ENCODE data around the gene COL13A1. TPM values are rescaled to one million over a fixed set of nuclear protein-coding genes. Genes with fewer than 3 reads are reported as not detected.

Gene COL13A1
- total RNA-seq, 4 donors from 2014 or later: 1.2 to 4.2 (median 2.6) TPM

DNA sequence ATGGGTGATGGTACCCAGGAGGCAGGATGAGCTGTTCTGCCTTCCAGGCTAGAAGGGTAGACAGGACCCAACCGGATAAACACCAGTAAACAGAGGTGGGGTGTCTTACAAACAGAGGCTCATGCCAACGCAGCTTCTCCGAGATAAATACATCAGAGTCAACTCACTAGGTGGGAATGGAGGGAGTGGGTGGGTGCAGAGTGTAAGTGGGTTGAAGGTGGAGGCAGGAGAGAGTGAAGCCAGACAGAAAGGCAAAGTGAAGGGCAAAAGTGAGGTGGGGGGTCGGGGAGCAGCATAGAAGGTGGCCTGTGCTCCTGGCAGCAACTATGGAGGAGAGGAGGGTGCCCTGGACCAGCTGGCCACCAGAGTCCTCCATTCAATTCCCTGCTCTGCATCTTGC, 40.4 kb upstream of the COL13A1 start:
- no peak for TF ChIP-seq POLR2AphosphoS5 (IDR thresholded peaks at IDR 0.05)
- no peak for TF ChIP-seq POLR2A (IDR thresholded peaks at IDR 0.05; ENCODE audit: low read depth)
- no peak for TF ChIP-seq EP300 (IDR thresholded peaks at IDR 0.05)
- TF ChIP-seq, protein P1, sequence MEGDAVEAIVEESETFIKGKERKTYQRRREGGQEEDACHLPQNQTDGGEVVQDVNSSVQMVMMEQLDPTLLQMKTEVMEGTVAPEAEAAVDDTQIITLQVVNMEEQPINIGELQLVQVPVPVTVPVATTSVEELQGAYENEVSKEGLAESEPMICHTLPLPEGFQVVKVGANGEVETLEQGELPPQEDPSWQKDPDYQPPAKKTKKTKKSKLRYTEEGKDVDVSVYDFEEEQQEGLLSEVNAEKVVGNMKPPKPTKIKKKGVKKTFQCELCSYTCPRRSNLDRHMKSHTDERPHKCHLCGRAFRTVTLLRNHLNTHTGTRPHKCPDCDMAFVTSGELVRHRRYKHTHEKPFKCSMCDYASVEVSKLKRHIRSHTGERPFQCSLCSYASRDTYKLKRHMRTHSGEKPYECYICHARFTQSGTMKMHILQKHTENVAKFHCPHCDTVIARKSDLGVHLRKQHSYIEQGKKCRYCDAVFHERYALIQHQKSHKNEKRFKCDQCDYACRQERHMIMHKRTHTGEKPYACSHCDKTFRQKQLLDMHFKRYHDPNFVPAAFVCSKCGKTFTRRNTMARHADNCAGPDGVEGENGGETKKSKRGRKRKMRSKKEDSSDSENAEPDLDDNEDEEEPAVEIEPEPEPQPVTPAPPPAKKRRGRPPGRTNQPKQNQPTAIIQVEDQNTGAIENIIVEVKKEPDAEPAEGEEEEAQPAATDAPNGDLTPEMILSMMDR (IDR thresholded peaks at IDR 0.05): no peak
- DNase-seq (ENCODE audit: extremely low spot score): no peak
- Histone ChIP-seq H3K4me1 (peaks cover 0 to 15% (median 2%) of the 10 kb centered on the region in 4 donors), H3K27ac (replicated peaks in 1 of 4) (no peak overlapping the region), H3K9me3 (no peaks in the 10 kb centered on the region), H3K27me3 (peaks cover 0 to 11% (median 0%) of the 10 kb centered on the region in 4 donors), H3K4me3 (no peak overlapping the region), H3K36me3 (no peaks in the 10 kb centered on the region)
- 83% methylated on average over 4 of the region's 4 CpGs for WGBS
- intact Hi-C loops (cut with DNase I): no loop called here

GRCh38 chr10:69766161-69766910, 35.4 kb upstream of the COL13A1 start:
- no peak for DNase-seq (ENCODE audit: extremely low spot score)
- intact Hi-C loops (cut with DNase I): no loop called here

DNA sequence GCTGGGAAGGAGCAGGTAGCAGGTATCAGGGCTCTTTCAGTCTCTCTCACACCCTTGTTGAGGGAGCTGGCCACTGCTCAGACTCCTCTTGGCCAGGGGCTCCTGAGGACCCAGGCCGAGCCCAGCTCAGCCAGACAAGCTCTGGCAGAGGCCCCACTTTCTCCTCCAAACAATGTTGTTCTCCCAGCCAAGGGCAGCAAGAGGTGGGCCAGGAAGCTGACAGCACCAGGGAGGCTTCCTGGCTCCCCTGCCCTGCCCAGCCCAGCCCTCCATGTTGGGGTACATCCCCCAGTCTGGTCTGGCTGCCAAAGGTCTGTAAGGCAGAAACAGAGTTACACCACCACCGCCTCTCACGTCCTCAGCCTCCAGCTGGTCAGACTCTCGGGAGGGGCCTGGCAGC, 33.9 kb upstream of the COL13A1 start:
- intact Hi-C loops (cut with DNase I): no loop called here
- Histone ChIP-seq H3K36me3 (no peaks in the 10 kb centered on the region), H3K4me1 (peaks cover 0 to 36% (median 17%) of the 10 kb centered on the region in 4 donors), H3K4me3 (no peak overlapping the region), H3K27me3 (peaks cover 0 to 9% (median 0%) of the 10 kb centered on the region in 4 donors), H3K27ac (replicated peaks in 1 of 4) (no peak overlapping the region), H3K9me3 (no peaks in the 10 kb centered on the region)
- no peak for DNase-seq (ENCODE audit: extremely low spot score)
- WGBS: 65% methylated on average over 4 of the region's 4 CpGs
- TF ChIP-seq EP300 (IDR thresholded peaks at IDR 0.05): no peak
- TF ChIP-seq POLR2AphosphoS5 (IDR thresholded peaks at IDR 0.05): no peak
- TF ChIP-seq POLR2A (IDR thresholded peaks at IDR 0.05; ENCODE audit: low read depth): no peak
- TF ChIP-seq, protein P1 (IDR thresholded peaks at IDR 0.05): no peak

More at GRCh38 chr10:69766161-69766910, 35.4 kb upstream of the COL13A1 start:
- 44% methylated on average over 7 of the region's 10 CpGs for WGBS
- Histone ChIP-seq H3K27me3 (peaks cover 0 to 14% (median 0%) of the 10 kb centered on the region in 4 donors), H3K9me3 (no peaks in the 10 kb centered on the region), H3K27ac (replicated peaks in 1 of 4) (no peak overlapping the region), H3K36me3 (no peaks in the 10 kb centered on the region), H3K4me1 (peaks cover 0 to 36% (median 17%) of the 10 kb centered on the region in 4 donors), H3K4me3 (no peak overlapping the region)
- TF ChIP-seq POLR2AphosphoS5 (IDR thresholded peaks at IDR 0.05): no peak
- no peak for TF ChIP-seq EP300 (IDR thresholded peaks at IDR 0.05)

DNA sequence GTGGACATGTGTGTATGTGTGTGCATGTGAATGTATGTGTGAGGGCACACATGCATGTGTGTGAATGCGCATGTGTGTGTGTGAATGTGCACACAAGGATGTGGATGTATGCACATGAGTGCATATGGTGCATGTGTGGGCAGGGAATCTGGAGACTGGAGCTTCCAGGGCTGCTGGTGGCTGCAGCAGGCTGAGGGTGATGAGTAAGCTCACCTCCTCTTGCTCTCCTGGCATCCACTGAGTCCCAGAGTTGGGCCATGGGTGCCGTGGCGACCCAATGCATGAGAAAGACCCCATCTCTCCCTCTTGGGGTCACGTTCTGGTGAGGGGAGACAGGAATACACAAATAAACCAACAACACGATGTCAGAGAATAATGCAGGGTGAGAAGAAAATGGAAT, 33.3 kb upstream of the COL13A1 start:
- Histone ChIP-seq H3K9me3 (no peaks in the 10 kb centered on the region), H3K36me3 (no peaks in the 10 kb centered on the region), H3K4me3 (no peak overlapping the region), H3K27ac (replicated peaks in 1 of 4) (no peak overlapping the region), H3K4me1 (peaks cover 0 to 36% (median 17%) of the 10 kb centered on the region in 4 donors), H3K27me3 (peaks cover 0 to 8% (median 0%) of the 10 kb centered on the region in 4 donors)
- no peak for DNase-seq (ENCODE audit: extremely low spot score)
- TF ChIP-seq POLR2A (IDR thresholded peaks at IDR 0.05; ENCODE audit: low read depth) (no peak), POLR2AphosphoS5 (IDR thresholded peaks at IDR 0.05) (no peak), EP300 (IDR thresholded peaks at IDR 0.05) (no peak)
- TF ChIP-seq, protein P1 (IDR thresholded peaks at IDR 0.05): no peak
- WGBS: 100% methylated on average over 4 of the region's 5 CpGs
- intact Hi-C loops (cut with DNase I): no loop called here

DNA sequence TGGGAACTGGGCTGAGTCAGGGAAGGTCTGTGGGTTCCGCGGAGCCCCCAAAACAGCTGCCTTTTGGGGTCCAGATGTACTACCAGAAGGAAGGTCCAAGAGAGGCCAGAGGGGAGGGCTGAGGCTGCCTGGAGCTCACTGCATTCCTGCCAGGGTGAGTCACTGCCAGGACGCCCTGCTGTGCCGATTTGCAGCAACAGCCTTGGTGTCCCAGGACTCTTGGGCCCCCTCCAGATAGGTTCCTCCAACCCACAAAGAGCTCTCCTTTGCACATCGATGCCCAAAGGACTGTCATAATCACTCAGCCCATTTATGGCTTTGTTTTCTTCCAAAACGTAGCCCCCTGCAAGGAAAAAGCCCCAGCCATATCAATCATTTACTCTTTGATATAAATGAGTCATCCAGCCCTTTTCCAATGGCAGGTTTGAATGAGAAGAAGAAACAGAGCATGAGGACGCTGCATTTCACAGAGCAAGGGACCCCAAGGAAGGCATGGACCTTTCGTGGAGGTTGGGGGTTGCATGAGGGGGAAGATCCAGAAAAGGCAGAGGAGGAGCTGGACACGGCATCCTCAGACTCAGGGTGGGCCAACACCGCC, 32.2 kb upstream of the COL13A1 start:
- H3K36me3 ChIP-seq: no peaks in the 10 kb centered on the region
- H3K9me3 ChIP-seq: no peaks in the 10 kb centered on the region
- no peak for DNase-seq (ENCODE audit: extremely low spot score)
- 61% methylated on average over 10 of the region's 10 CpGs for WGBS
- peaks cover 0 to 3% (median 0%) of the 10 kb centered on the region in 4 donors for H3K27me3 ChIP-seq
- intact Hi-C loops (cut with DNase I): no loop called here
- H3K4me1 ChIP-seq: peaks cover 0 to 36% (median 17%) of the 10 kb centered on the region in 4 donors
- H3K27ac ChIP-seq (replicated peaks in 1 of 4): no peak overlapping the region
- H3K4me3 ChIP-seq: no peak overlapping the region
- TF ChIP-seq POLR2AphosphoS5 (IDR thresholded peaks at IDR 0.05): no peak
- no peak for TF ChIP-seq POLR2A (IDR thresholded peaks at IDR 0.05; ENCODE audit: low read depth)
- no peak for TF ChIP-seq EP300 (IDR thresholded peaks at IDR 0.05)
- TF ChIP-seq, protein P1 (IDR thresholded peaks at IDR 0.05): no peak
